Upper lobe of left lung (tissue), 4 donors: ENCODE results near the gene TBC1D14.

Experiments
- CTCF ChIP-seq, 6 experiments: fragments of 450-650 bp in 4 of 6; fragments of 200-600 bp in 2 of 6; sonication (generic) in 2 of 6; IDR thresholded peaks; one replicate each; pipeline ENCODE4 v1.5.1; 2016 to 2019; ENCODE audit warnings: antibody characterized with exemption in 6 of 6
- EP300 ChIP-seq, 4 donors: sonication (generic); formaldehyde crosslinking; IDR thresholded peaks; one replicate each; pipeline ENCODE4 v1.5.1; 2017; ENCODE audit warnings: antibody characterized with exemption in 4 of 4, control low read depth in 2 of 4
- POLR2A ChIP-seq, 4 donors: fragments of 450-650 bp; IDR thresholded peaks; one replicate each; pipeline ENCODE4 v1.5.1; 2016 to 2017; ENCODE audit warnings: antibody characterized with exemption in 4 of 4, mild to moderate bottlenecking in 2 of 4
- POLR2AphosphoS5 ChIP-seq, 2 donors: sonication (generic); formaldehyde crosslinking; IDR thresholded peaks; one replicate each; pipeline ENCODE4 v1.5.1; 2017; ENCODE audit warnings: antibody characterized with exemption in 2 of 2

- TF ChIP-seq EP300 (IDR thresholded peaks at IDR 0.05) = no peak
- no peak for TF ChIP-seq CTCF (IDR thresholded peaks at IDR 0.05)
- TF ChIP-seq POLR2A (IDR thresholded peaks at IDR 0.05) = no peak
- no peak for TF ChIP-seq POLR2AphosphoS5 (IDR thresholded peaks at IDR 0.05)
Measured at GRCh38 chr4:7041801-7042502, 132.3 kb downstream of the TBC1D14 start.
